Activated CD4-positive, CD25-positive, alpha-beta regulatory T cell (primary cell): ENCODE results near the gene PYROXD2.

ENCODE experiments used
- DNase-seq, 4 experiments: peaks; one replicate each; lab custom pipeline; 2025; lab: John Stamatoyannopoulos, UW

Gene PYROXD2

DNA sequence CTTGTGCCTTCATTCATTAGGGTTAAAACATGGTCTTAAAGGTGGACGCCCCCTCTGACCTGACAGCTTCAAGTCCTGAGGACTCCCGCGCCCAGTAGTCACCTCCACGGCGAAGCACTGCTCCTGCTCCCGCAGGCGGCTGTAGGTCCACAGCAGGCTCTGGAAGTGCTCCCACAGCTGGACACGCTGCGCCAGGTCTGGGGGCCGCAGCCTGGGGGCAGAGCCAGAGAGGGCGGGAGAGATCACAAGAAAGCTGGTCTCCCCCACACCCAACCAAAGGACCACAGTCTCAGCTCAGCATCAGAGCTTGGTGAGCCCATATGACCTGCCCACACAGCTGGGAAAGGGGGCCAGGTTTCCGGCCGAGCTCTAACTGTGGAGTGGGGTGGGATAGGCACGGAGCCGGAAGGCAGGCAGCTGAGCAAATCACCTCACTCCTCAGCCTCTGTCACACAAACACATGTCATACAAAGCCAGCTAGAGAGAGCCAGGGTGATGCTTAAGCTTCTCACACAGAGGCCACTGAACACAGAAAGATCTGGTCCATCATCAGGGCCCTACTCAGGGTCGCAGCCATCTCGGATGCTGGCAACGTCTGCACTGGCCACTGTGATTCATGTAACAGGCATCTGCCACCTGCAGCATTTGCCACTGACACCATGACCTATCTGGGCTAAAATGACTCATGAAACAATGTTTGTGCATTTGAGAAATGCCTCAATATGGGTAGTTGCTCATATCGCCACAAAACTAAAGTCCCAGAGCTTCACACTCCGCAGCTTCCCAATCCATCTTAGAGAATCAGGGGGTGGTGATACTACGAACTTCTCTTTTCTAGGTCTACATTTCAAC lies 19.1 kb upstream of the PYROXD2 start:
- DNase-seq: no peak

DNA sequence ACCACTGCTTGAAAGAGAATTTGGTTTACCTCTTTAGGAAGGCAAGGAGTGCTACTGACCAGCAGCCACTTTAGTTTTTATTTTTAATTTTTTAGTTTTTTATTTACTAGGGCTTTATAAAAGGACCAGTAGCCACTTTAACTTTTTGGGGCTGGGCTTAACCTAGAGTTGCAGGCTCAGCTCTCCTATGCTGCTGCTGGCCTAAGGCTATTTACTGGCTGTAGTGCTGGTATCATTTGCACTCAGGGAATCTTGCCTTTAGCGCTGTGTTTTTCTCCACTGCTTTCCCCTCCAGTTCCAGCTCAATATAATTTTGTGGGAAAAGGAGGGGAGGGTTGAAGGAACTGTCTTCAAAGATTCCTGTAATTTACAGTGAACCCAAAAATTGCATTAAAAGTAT lies 18.4 kb upstream of the PYROXD2 start:
- DNase-seq: no peak

DNA sequence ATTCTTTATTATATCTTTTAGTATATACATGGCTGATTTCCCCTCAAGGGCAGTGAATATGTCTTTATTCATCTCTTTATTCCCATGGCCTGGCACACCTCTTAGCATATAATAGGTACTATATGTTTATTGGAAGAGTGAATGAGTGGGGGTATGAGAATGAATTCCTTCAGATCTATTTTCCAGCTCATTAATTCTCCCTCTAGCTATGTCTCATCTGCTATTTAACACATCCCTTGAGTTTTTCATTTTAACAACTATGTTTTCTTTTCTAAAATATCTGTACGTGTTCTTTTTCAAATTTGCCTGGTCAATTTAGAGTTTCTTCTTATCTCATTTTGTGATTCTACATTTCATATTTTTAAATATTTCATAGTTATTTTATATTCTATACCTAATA lies 17.3 kb upstream of the PYROXD2 start:
- DNase-seq: no peak

DNA sequence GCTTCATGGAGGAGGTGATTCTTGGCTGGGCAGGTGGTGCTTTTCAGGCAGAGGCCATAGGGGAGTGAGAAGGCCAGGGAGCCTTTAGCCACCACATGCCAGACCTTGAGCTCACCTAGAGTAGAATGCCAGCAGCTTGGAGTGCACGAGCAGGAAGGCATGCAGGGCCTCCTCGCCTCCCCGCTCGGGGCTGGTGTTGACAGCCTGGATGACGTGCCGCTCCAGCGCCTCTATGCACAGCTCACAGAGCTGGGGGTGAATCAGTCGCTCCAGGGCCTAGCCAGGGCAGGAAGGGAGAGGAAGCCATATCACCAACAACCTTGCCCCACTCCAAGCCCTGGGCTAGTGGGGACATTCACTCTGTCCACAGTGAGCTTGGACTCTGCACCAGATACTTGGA lies 16.0 kb upstream of the PYROXD2 start:
- no peak for DNase-seq

DNA sequence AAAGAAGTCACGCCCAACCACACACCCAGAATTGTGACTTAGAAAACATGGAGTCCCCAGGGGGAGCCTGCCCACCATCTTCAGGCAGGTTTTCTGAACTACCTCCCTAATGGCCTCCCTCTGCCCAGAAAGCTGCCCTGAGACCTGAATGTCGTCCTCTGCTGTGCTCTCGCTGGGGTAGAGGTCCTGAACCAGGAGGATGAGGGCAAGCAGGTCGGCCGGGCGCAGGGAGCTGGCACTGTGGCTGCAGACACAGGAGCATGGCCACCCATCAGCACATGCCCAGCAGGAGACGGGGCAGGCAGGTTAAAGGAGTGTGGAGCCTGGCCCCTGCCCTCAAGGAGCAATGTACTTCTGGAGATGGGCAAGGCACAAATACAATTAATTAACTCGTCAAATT lies 15.4 kb upstream of the PYROXD2 start:
- DNase-seq: no peak

DNA sequence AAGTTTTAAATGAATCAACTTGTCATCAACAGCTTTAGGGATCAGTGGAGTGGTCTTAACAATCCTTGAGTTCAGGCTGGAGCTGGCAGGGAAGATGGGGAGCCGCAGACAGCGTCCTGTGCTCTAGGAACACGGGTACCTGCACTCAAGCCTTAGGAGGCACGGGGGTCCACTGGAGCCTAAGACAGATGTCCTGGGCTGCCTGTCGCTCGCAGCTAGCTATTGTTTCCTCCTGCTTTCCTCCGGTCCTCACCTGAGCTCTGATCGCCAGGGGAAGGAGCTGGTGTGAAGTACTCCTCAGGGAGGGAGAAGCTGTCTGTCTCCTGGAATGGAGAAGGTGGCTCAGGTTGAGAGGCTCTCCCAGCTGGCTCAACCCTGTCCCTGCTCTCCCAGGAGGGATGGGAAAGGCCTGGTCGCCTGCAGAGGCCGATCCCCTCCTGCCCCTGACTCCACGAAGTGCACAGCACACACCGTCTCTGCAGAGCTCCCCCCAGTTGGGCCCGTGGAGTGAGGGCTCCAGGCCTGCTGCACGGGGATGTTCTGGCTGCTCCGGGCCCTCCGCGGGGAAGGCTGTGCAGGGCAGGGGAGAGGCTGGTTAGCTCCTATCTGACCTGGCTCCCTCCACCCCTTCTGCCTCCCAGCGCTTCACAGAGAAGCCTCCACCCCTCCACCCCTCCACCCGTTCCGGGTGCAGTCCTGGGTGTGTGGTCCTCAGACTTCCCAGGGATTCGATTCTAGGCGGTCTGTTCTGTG lies 14.5 kb upstream of the PYROXD2 start:
- DNase-seq: no peak

DNA sequence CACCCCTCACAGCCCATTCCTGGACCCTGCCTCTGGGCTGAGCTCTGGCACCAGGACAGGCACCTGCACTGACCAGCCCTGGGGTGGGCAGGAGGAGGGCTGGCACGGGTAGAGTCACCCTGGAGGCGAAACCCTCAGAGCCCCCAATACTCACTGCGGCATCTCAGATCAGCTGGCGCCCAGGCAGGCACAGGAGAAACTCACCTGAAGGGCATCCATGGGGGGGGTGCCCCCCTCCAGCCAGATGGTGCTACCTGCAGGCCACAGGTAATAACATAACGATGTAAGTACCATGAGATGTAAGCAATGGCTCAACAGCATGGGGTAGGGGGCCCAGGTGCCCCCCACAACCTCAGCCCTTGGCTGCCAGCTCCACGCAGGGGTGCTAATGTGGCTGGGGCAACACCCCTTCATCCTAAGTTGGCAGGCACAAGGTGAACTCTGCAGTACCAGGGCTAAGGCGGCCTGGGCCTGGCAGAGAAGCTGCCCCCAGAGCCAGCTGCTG lies 12.1 kb upstream of the PYROXD2 start:
- DNase-seq: no peak

DNA sequence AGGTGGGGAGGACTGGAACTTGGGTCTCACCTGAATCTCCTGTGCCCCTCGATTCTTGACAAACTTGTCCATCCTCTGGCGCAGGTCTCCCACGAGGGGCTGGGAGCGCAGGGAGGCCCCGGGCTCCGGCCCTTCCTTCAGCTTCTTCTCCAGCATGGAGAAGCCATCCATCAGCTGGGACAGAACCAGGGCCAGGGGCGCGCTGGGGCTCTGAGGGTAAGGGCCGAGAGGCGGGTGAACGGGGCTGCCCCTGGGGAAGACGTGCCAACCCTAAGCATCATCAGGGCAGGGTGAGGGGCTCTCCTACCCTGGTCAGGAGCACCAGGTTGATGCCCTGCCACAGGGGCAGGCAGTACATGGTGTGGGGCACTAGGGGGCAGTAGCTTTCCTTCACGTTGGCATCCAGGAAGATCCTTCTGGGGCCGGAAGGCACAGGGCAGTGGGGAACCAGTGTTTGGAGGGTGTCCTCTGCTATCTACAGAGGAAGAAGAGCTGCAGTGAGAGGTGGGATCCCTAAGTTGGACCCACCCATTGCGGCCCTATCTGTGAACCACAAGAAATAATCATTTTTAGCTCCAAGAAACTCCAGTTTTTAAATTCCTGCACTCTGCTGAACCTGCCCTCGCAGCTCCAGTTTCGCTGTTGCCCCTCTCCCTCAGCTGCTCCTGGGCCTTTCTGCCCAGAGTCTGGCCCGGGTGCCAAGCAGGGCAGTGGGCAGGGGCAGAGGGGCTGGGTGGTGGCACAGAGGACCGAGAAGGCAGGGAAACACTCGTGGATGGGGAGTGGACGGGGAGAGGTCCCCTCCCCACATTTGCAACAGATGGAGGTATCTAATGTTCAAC lies 10.8 kb upstream of the PYROXD2 start:
- peak in 1 of 4 experiments; percentile 8 for DNase-seq

DNA sequence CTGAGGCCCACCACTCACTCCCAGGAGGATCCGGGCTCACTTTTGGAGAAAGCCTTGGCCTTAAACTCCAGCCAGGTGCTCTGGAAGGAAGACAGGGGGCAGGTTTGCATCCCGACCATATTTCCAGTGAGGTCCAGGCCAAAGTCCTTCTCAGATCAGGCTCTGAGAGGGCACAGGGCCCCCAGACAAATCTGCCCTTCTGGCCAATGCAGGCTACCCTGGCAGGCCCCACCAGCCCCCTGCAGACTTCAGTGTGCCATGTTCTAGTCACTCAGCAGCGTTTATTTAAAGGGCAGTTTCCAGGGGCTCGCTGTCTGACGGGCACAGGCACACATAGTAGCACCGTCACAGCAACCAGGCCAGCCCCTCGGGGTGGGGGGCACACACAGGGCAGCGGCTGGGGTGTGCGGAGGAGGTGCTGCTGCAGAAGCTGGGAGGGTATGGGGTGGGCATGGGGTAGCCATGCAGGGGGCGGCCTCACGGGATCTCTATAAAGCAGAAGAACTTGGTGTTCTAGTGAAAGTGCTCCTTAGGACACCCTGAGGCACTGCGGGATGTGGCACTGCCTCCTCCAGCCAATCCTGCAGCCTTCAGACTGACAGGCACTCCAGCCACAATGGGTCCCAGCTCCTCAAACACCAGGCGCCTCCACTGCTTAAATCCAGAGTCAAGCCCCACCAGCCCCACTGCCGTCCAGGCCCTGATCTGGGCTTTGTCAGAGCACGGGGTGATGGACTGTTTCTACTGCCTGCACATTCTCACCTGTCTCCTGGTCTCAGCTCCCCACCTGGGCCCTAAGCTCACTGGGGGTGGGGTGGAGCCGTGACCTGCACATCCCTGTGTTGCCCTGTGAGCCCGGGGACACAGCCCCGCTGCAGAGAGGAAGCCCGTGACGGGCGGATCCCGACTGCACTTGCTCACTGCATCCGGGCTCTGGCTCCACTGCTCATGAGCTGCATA lies 9.6 kb upstream of the PYROXD2 start:
- DNase-seq: no peak

DNA sequence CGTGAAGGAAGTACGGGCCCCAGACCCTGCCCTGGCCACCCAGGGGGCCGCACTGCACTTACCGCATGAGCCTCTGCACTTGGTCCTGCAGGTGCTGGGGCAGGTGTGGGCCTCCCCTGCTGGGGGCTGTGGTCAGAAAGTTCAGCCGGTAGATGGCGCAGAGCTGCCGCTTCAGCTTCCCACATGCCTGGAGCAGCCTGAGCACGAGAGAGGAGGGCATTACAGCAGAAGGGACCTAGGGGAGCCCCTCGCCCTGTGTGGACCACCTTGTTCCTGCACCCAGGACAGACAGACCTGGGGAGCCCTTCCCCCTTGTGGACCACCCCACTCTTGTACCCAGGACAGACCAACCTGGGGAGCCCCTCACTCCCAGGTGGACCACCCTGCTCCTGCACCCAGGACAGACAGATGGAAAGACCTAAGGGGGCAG lies 8.7 kb upstream of the PYROXD2 start:
- no peak for DNase-seq

DNA sequence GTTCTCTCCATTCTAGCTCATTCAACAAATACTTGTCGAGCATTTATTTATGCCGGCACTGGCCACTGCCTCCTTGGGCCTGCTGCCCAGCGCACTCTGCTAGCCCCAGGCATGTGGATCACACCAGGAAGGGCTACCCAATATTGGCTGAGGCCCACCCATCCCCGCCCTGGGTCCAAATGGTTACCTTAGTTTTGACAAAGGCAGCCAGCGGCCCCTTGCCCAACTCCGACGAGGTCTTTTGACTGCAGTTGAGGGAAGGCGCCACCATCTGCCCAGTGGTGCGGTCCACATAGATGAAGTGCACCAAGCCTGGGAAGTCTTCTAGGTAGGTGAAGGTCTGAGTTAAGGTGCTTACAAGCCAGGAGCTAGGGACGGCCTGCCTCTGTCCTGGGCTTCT lies 7.2 kb upstream of the PYROXD2 start:
- no peak for DNase-seq

DNA sequence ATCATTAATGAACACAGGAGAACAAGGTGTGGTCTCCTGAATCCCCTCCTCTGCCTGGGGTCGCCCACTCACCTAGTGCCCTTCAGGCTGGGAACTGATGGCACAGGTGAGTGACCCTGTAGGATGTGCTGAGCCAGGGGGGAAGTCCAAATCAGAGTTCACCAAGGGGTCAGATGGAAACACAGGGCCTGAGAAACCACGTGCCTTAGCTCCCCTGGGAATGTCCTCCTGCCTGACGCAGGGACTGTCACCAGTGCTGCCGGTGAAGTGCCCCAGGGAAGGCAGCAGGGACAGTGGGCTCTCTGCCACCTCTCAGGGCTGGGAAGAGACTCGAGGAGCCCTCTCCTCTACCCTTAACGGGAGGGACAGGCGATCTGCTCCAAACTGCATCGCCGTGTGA lies 5.8 kb upstream of the PYROXD2 start:
- DNase-seq: no peak

DNA sequence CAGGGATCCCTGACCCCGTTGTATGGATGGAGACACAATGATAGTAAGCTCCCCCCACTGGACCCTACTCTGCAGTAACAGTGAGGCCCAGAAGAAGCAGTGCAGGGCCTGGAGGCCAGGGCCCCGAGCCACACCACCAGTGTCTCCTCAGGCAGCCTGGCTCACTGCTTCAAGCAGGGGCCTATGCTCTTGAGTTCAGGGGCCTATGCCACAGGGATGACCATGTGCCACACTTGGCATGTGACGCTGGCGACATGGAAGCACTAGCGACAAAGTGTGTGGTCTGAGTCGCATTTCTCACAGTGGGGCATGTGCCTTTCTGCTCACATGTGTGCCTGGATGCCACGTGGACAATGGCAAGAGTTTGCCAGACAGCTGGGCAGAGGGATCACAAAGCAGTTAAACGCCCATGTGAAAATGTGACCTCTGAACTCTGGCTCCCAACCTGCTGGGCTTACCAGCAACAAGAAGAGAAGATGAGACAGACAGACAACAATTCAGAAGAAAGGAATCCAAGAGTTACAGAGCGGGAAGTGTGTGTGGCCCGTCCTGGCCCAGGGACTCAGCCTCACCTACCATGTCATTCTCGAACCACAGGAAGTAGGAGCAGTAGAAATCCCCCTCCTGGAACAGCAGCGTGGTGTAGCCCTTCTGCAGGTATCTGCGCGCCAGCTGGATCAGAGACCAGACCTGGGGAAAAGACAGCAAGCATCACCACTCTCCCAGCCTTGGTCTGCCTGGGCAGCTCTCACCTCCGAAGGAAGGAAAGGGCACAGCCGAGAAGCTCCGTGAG lies 4.7 kb upstream of the PYROXD2 start:
- DNase-seq: no peak

DNA sequence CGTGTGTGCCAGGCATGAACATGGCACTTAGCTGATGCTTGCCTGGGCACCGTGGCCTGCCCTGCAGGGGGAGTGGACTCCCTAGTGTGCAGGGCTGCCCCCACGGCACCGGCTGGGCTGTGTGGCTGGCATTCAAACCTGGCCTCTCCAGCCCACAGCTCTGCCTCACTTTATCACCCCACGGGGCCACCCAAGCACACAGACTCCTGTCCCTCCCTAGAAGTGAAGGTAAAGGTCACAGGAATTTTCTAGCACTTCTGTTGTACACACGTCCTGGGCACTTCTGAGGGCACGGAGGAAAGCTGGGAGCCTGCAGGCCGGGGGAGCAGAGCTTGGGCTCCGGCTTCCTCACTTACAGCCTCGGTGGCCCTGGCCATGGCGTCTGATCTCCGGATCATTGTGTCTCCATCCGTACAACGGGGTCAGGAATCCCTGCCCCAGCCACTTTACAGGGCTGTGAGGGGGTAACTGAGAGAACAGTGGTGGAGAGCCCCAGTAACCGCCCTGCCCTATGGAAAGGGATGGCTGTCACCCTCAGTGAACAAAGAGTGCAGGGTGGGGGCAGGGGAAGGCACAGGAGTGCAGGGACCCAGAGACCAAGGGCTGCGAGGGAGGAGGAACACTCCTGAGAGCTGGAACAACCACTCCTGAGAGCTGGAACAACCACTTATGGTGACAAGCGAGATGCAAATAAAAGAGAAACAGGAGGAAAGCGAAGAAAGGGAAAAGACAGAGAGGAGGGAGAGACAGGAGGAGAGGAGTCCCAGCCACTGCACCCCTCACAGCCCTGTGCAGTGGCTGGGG lies 3.9 kb upstream of the PYROXD2 start:
- no peak for DNase-seq

DNA sequence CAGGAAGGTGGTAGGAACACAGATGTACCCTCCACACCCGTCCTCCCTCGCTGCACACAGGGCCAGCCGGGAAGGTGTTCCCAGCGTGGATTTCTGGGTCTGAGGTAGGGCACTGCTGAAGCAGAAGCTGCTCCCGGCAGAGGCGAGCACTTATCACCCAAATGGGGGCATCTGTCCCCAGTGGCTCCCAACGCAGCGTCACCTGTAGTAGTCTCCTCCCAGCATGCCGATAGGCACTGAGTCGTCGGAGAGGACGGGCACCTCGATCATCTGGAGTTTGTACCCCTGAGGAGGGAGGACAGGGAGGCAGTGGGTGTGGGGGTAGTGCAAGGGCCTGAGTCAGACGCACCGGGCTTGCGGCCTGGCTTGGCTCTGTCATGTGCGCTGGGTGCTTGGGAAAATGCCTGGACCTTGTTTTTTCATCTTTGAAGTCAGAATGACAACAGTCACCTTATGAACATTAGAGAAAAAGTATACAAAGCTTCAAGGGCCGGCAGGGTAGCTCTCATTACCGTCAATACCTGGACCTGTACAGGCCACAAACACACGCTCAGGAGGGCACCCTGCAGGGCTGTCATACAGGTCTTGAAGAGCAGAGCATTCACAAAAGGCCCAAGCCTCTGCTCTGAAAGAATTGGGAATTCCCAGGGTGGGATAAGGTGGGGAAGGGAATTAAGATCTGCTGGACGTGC lies 3.1 kb upstream of the PYROXD2 start:
- DNase-seq: no peak

DNA sequence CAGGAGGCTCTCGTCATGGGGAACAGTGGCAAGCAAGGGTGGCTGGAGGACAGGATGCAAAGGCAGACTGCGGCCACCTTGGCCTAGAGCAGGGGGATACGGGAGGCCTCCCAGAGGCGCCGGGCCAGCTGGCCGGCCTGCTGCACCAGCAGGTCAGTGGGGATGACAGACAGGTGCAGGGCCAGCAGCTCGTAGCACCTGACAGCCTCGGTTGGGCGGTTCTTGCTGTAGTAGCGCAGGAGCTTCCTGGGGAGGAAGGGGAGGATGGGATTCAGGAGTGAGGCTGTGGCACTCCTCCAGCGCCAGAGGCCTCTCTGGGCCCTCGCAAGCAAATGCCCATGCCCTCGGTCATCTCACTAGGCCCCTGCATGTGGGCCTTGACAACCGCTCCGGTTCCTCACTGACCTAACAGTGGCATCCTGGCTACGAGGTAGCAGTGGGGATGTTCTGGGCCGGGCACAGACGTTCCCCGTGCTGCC lies 2.5 kb upstream of the PYROXD2 start:
- DNase-seq: no peak

DNA sequence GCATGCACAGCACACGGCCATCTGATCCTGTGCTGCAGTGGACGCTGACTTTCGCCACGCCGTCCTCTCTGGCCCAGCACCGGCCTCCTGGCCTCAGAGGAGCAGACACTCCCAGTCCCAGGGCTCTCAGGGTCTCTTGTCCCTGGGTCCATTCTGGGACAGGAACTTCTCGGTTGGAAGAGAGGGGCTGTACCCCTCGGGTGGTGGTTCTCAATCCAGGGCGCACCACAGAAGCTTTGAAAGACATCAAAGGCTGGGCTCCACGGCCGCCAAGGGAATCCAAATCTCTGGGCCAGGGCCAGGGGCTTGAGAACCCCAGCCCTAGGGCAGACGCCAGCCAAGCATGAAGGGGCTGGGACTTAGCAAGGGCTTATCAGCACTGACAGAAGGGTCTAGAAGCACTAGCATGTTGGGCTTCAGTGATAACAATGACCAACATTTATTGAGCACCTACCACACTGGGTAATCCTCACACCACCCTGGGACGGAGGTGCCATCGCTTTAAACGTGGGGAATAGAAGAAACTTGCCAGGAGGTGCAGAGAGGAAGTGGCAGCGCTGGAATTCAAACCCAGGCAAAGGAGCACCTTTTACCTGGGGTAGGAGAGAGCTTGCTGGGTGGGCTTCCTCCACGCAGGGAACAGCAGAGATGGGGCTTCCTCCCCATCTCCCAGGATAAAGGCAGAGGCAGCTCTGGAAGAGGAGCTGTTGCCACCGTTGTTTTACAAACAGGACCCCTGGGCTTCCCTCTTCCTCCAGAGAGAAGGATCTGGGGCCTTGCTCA lies 1.8 kb upstream of the PYROXD2 start:
- DNase-seq: no peak

DNA sequence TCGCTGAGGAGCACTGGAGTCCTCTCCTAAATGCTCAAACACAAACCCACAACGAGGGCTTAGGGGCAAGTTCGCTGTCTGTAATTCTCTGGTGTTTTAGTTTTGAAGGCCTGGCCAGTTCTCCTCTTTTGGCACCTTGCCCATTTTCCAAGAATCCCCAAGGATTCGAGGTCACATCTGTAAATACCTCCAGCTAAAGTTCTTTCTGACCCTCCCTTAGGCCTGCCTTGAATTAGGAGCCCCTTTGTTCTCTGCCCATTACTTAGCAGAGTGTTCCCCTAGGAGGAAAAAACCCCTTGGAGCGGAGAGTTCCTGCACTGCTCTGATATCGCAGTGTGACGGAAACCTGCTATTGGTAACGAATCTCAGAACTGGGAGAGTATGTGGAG lies 743 bp upstream of the PYROXD2 start:
- no peak for DNase-seq
